Measurements from ENCODE around the gene SMAD2. TPM values are rescaled to one million over a fixed set of nuclear protein-coding genes. Genes with fewer than 3 reads are reported as not detected.
"Not testable (repeated sequence)": the region's sequence is repeated elsewhere in the genome, so short reads cannot be mapped to it uniquely, and the experiment has no call there.

SMAD2 gene
- total RNA-seq, 1 donor from 2014 or later = 51.5 TPM

DNA sequence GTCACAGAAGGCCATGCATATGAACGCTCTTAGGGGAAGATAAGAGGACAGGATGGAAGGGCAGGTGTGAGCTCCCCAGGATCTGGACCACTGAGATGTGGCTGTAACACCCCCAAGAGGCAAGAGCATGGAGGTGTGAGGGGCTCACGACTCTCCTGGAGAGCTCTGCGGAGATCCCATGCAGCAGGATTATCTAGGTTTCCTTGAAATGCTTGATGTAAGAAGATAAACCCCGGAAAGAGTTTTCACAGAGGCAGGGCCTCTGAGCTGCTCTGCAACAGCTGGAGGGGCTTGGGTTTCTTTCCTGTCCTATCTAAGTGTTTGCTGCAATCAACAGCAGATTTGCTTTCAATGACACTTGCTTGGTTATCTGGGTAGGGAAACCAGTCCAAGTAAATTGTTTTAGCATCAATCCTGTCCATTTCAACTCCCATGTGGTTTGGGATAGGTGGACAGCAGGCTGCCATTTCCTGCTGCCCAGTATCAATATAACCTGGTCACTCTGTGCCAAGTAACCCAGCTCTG is 138.9 kb downstream of the SMAD2 start:
- DNase-seq = no peak

DNA sequence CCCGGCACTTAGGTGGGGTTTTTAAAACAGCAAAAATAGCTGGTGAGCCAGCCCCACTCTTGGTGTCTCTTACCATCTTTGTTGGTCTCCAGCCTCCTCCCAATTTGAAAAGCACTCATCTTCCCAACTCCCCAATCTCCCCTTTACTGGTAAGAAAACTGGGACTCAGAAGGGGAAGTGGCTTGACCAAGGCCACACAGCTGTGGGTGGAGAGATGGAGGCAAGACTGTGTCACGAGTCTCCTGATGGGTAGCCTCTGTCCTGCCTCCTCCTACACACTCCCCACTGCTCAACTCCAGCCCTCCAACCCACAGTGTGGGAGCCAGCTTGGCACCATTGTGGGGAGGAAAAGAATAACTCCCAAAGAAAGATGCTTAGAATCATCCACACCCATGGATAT is 140.4 kb downstream of the SMAD2 start:
- DNase-seq = no peak

DNA sequence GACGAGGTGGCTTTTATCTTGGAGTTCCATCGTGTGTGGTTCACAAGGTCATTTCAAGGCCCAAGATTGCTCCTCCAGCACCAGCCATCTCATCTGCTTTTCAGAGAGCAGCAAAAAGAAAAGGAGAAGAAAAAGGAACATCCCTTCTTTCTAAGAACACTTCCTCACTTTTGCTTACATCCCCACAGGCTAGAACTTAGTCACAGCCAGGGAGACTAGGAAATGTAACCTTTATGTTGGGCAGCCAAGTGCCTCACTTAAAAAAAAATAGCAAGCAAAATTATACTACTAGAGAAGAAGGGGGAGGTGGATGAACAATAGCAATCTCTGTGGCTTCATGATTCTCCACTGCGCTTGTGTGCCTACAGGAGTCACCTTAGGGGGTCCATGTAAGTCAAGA is 141.8 kb downstream of the SMAD2 start:
- DNase-seq = no peak

- peak; percentile 5 for DNase-seq
Measured at GRCh38 chr18:47781561-47781960, 148.9 kb downstream of the SMAD2 start.

DNA sequence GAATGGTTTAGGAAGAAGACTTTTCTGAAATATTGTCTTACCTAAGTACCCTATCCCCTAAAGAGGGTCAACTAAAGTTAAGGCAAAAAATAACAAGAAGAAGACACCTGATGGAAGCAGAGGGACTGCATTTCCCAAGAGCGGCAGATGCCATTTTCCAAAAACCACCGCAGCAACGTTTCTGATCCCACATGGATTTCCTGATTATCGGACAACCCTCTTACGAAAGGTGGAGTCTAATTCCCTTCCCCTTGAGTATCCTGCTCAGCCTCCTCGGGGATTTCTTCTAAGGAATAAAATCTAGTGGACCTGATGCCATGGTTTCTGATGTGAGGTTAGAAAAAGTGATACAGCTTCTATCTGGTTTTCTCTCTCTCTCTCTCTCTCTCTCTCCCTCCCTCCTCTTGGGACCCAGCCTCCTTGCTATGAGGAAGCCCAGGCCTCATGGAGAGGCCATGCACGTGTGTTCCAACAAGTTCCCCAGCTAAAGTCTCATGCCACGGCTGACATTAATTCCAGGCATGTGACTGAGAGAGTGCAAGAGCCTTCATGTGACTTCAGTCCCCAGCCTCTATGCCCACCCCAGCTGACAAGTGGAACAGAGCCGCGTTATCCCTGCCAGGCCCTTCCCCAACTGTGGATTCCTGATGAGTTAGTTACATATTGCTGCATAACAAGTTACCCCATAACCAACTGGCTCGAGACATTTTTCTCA is 150.3 kb downstream of the SMAD2 start:
- no peak for DNase-seq

- DNase-seq = no peak
Measured at GRCh38 chr18:47779381-47779780, 151.1 kb downstream of the SMAD2 start.

- no peak for DNase-seq
Measured at GRCh38 chr18:47777626-47778025, 152.8 kb downstream of the SMAD2 start.

DNA sequence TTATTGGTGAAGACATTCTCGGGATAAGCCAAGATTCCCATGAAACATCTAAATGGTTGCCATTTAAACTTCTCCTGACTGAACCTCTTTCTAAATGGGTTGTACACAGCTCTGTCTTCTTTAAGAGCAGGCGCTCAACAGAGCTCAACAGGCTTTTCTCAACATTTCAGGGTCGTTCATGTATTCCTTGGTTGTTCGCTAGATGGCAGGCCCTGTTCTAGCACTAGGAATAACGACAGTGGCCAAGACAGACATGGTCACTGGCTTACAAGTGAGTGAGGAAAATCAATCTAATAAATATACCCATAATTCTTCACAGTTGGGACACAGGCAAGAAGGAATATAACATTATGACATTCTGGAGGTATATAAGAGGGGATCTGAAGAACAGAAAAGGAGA is 154.5 kb downstream of the SMAD2 start:
- no peak for DNase-seq

DNA sequence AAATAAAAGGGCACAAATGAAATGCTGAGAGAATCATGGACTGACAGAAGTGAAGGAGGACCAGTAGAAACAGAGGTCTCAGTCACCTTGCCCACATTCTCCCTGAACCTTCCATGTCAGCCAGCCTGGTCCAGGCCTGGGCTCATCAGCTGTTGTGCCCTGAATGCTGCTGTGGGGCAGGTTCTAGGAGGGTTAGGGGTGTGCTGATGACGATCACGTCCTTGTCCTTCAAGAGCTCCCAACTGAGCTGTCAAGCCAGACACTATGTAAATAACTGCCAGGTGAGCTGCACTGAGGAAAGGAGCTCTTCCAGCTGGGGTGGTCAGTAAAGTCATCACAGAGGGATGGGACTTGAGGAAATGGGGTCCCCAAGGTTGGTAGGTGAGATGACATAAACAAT is 156.5 kb downstream of the SMAD2 start:
- no peak for DNase-seq

DNA sequence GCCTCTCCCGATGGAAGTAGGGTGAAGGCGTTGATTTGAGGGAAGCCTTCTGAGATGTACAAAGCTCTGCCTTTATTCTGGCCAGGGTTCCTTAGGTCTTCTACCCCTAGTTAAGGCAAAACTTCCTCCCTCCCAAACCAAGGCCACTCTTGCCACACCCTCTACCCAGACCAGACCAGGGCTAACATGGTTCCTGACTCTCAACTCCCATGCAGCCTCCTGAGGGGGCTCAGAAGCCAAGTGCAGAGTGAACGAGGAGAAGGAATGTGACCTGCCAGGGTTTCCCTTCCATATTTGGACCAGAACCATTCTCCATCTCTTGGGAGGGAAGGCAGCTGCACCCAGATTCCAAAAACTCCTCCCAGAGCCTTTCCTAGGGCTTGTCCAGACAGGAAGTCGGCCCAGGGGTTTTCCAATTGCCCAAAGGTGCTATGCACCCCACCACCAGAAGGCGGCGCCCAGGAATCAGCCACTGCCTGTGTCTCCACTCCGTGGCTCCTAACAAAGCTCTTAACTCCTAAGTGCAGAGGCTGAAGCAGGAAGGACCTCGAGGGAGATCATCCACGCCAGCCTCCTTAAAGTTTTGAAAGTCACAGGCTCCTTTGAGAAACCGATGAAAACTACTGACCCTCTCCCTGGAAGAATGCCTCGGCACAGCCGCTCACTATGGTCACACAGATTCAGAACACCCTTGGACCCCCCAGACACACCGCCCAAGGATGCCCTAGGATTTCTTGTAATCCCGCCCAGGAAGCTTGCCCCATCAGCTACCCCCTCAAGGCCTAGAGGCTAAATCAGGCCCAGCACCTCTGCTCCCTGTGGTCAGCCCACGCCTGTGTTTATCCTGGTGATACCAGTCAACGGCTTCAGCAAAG is 157.8 kb downstream of the SMAD2 start:
- DNase-seq = no peak

DNA sequence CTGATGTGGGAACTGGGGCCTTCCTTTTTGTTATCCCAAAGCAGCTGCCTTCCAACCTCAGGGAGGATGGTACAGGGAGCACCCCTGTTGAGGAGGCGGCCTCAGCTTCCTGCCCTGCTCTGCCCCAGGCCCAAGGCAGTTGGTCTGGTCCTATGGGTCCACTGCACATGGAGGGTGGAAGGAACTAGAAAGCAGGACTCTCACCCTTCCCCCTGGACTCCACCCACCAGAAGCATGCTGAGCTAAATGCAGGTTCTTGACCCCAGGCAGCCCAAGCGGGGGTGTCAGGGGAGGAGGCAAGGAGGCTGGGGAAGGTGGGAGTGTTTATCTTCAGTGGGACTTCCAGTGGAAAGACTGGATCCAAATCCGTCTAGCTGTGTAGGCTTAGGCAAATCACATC is 158.5 kb downstream of the SMAD2 start:
- DNase-seq = no peak

DNA sequence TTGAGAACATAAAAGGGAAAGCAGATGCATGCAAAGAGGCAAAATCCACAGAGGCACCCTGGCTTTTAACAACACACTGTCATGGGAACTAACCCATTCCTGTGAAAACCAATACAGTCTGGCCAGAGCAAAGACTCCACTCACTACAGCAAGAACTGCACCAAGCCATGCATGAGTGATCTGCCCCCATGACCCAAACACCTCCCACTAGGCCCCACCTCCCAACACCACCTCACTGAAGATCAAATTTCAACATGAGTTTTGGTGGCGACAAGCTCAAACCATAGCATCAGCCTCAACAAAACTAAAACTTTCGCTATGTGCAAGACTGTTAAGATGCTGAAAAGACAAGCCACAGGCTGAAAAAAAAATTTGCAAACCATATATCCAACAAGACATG is 162.8 kb downstream of the SMAD2 start:
- DNase-seq = no peak

- not testable (repeated sequence) for DNase-seq
Measured at GRCh38 chr18:47767198-47767597, 163.3 kb downstream of the SMAD2 start.

Small RNA genes lying within 50 kb of the gene (small RNA-seq; reads per million reads assigned to genes)
- gene AC120349.2 (ENCODE audit: low replicate concordance) = not detected
- gene MTCO2P2 (ENCODE audit: low replicate concordance) = not detected

Data from skin of body (tissue), 3 donors.